ENCODE data around the gene MTA1.

MTA1 gene

DNA sequence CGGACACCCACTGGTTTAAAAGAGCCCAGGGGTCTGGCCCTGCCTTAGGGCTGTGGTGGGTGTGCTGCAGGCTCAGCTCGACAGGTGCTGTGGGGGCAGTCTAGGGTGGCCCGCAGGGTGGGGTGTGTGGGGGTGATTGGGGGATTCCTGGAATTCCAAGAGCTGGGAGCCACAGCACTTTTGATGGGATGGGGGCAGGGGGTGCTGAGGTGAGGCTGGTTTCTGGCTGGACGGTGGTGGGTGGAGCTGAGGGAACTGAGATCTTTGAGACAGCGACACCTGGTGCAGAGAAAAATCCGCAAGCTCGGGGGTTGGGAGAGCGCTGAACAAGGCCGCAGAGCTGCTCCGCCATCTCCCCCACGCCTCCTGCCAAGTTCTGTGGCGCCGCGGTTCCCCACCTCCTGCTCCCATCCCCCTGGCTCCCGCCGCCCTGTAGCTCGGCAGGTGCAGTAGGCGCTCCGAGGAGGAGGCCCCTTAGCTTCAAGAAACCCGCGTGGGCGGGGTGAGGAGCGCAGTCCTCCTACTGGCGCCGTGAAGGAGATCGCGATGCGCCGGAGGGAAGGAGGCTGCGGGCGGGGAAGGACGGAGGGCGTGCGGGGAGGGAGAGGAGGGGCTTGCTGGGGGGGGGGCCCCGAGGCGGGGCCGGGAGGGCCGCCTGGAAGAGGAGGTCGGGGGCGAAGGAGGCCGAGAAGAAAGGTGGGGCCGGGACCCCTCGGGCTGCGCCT, 70.1 kb downstream of the MTA1 start:
- peaks cover 40% of the 10 kb centered on the region for H3K4me1 ChIP-seq (ENCODE audit: insufficient read depth, low read length, severe bottlenecking)
- no peaks in the 10 kb centered on the region for H3K9me3 ChIP-seq (ENCODE audit: low read length)
- H3K27ac ChIP-seq (ENCODE audit: low read depth, low read length, poor library complexity, severe bottlenecking), result peak overlapping the region; percentile 54
- H3F3A ChIP-seq (ENCODE audit: insufficient read depth, low read length), result no peaks in the 10 kb centered on the region
- peak overlapping the region; percentile 72 for H3K4me3 ChIP-seq (ENCODE audit: low read depth, low read length, poor library complexity, severe bottlenecking)
- H3K36me3 ChIP-seq (ENCODE audit: insufficient read depth, low read length), result no peaks in the 10 kb centered on the region; the same call in 1 of the 2 replicates
- H3K79me2 ChIP-seq (ENCODE audit: insufficient read depth, low read length), result no peaks in the 10 kb centered on the region
- peaks cover 11% of the 10 kb centered on the region for H3K27me3 ChIP-seq (ENCODE audit: insufficient read depth, low read length)
- no peaks in the 10 kb centered on the region for H3K9me2 ChIP-seq (ENCODE audit: low read depth, low read length)
- TF ChIP-seq EZH2 (IDR thresholded peaks at IDR 0.05; ENCODE audit: borderline replicate concordance, low read length), result no peak
- TF ChIP-seq, protein P1, sequence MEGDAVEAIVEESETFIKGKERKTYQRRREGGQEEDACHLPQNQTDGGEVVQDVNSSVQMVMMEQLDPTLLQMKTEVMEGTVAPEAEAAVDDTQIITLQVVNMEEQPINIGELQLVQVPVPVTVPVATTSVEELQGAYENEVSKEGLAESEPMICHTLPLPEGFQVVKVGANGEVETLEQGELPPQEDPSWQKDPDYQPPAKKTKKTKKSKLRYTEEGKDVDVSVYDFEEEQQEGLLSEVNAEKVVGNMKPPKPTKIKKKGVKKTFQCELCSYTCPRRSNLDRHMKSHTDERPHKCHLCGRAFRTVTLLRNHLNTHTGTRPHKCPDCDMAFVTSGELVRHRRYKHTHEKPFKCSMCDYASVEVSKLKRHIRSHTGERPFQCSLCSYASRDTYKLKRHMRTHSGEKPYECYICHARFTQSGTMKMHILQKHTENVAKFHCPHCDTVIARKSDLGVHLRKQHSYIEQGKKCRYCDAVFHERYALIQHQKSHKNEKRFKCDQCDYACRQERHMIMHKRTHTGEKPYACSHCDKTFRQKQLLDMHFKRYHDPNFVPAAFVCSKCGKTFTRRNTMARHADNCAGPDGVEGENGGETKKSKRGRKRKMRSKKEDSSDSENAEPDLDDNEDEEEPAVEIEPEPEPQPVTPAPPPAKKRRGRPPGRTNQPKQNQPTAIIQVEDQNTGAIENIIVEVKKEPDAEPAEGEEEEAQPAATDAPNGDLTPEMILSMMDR (IDR thresholded peaks at IDR 0.05; ENCODE audit: low read length), result peak; percentile 83
- H4K20me1 ChIP-seq (ENCODE audit: insufficient read depth, low read length), result no peaks in the 10 kb centered on the region
- H3K4me2 ChIP-seq (ENCODE audit: low read length), result peak overlapping the region; percentile 80
- H2AFZ ChIP-seq (ENCODE audit: low read length), result no peak overlapping the region
- peak overlapping the region; percentile 77 for H3K9ac ChIP-seq (ENCODE audit: low read length)

DNA sequence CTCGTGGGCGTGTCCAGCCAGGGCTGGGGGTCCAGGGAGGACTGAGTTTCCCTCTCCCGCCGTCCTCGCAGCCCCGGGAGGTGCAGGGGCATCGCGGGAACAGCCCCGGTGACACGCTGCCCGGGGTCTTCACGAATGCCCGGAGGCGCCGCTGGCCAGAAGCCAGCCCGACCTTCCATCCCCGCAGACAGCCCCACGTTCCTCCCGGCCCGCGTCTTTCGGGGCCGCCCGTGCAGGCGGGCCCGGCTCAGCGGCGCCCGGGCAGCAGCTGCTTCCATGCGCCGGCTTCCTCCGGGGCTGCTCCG, 70.6 kb downstream of the MTA1 start:
- Histone ChIP-seq H3K27ac (ENCODE audit: low read depth, low read length, poor library complexity, severe bottlenecking) (peak overlapping the region; percentile 54), H3K4me3 (ENCODE audit: low read depth, low read length, poor library complexity, severe bottlenecking) (peak overlapping the region; percentile 72), H3K4me2 (ENCODE audit: low read length) (peak overlapping the region; percentile 80), H3F3A (ENCODE audit: insufficient read depth, low read length) (no peaks in the 10 kb centered on the region), H2AFZ (ENCODE audit: low read length) (no peak overlapping the region), H3K27me3 (ENCODE audit: insufficient read depth, low read length) (peaks cover 9% of the 10 kb centered on the region; the same call in 1 of the 2 replicates), H3K9me3 (ENCODE audit: low read length) (no peaks in the 10 kb centered on the region), H3K36me3 (ENCODE audit: insufficient read depth, low read length) (no peaks in the 10 kb centered on the region; the same call in 1 of the 2 replicates), H3K79me2 (ENCODE audit: insufficient read depth, low read length) (no peaks in the 10 kb centered on the region), H4K20me1 (ENCODE audit: insufficient read depth, low read length) (no peaks in the 10 kb centered on the region), H3K4me1 (ENCODE audit: insufficient read depth, low read length, severe bottlenecking) (peaks cover 40% of the 10 kb centered on the region), H3K9ac (ENCODE audit: low read length) (peak overlapping the region; percentile 77), H3K9me2 (ENCODE audit: low read depth, low read length) (no peaks in the 10 kb centered on the region)
- TF ChIP-seq, protein P1 (IDR thresholded peaks at IDR 0.05; ENCODE audit: low read length), result no peak
- no peak for TF ChIP-seq EZH2 (IDR thresholded peaks at IDR 0.05; ENCODE audit: borderline replicate concordance, low read length)

DNA sequence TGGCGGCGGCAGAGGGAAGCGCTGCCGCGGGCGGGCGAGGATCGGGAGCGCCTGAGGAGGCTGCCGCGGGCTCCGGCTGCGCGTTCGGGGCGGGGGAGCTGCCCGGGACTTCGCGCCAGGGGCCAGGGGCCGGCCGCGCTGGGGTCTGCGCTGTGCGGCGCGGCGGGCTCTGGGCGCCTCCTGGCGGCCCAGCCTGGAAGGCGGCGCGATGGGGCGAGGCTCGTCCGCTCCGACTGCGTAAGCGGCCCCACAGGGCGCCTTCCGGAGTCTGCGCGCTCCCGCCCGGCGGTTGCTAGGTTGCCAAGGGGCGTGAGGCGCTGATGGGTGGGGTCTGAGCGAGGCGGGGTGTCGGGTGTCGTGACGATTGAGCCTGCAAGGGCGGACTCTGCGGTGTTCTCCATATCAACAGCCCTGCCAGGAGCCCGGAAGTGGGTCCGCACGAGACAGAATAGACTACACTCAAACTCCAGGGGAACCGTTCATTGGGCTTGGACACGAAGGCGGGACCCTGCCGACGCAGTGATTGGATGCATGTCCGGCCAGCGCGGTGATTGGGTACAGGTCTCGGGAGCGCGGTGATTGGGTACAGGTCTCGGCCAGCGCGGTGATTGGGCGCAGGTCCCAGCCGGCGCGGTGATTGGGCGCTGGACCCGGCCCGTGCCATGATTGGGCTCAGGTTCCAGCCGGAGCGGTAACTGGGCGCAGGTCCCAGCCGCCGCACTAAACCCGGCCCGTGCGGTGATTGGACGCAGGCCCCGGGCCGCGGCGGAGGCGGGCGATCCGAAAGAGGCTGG, 71.1 kb downstream of the MTA1 start, which contains the start of gene TEDC1:
Gene TEDC1, plus strand, starts transcription at position 675 of the 794 bp plus-strand sequence. CDS start 130 bp downstream, outside the sequence.
- Histone ChIP-seq H3K36me3 (ENCODE audit: insufficient read depth, low read length) (no peaks in the 10 kb centered on the region; the same call in 1 of the 2 replicates), H3K4me1 (ENCODE audit: insufficient read depth, low read length, severe bottlenecking) (peaks cover 40% of the 10 kb centered on the region), H3K27me3 (ENCODE audit: insufficient read depth, low read length) (peaks cover 9% of the 10 kb centered on the region; the same call in 1 of the 2 replicates), H3K27ac (ENCODE audit: low read depth, low read length, poor library complexity, severe bottlenecking) (peak within 1 kb of the TSS; percentile 55), H3K4me3 (ENCODE audit: low read depth, low read length, poor library complexity, severe bottlenecking) (peak within 1 kb of the TSS; percentile 85), H3K9me2 (ENCODE audit: low read depth, low read length) (no peaks in the 10 kb centered on the region), H3K4me2 (ENCODE audit: low read length) (peak within 1 kb of the TSS; percentile 80), H3K9me3 (ENCODE audit: low read length) (no peaks in the 10 kb centered on the region), H3K9ac (ENCODE audit: low read length) (peak within 1 kb of the TSS; percentile 85), H3F3A (ENCODE audit: insufficient read depth, low read length) (no peaks in the 10 kb centered on the region), H4K20me1 (ENCODE audit: insufficient read depth, low read length) (no peaks in the 10 kb centered on the region), H3K79me2 (ENCODE audit: insufficient read depth, low read length) (no peaks in the 10 kb centered on the region), H2AFZ (ENCODE audit: low read length) (no peak within 1 kb of the TSS)
- TF ChIP-seq, protein P1 (IDR thresholded peaks at IDR 0.05; ENCODE audit: low read length), result peak; percentile 71
- no peak for TF ChIP-seq EZH2 (IDR thresholded peaks at IDR 0.05; ENCODE audit: borderline replicate concordance, low read length)
